ENCODE data around the gene ANKRD40. TPM values are rescaled to one million over a fixed set of nuclear protein-coding genes. Genes with fewer than 3 reads are reported as not detected.

The ANKRD40 gene
- total RNA-seq, 1 experiment from 2014 or later = 33.5 TPM

GRCh38 chr17:50667259-50668024, 40.3 kb downstream of the ANKRD40 start:
- H3K9me3 ChIP-seq (ENCODE audit: insufficient read depth, low read depth) = no peaks in the 10 kb centered on the region
- H3K27ac ChIP-seq = peak overlapping the region; percentile 77
- H3K79me2 ChIP-seq (ENCODE audit: low read depth) = peaks cover 14% of the 10 kb centered on the region; the same call in 1 of the 2 replicates
- H2AFZ ChIP-seq = no peak overlapping the region
- H3K27me3 ChIP-seq (ENCODE audit: insufficient read depth, low read depth) = no peaks in the 10 kb centered on the region
- peaks cover 73% of the 10 kb centered on the region for H3K4me1 ChIP-seq (replicated peaks; ENCODE audit: insufficient read depth)
- no peak for TF ChIP-seq CTCF (conservative IDR thresholded peaks at IDR 0.05)
- no peak for TF ChIP-seq EZH2 (IDR thresholded peaks at IDR 0.05; ENCODE audit: low read depth)
- H3F3A ChIP-seq (ENCODE audit: insufficient read depth, low read depth) = peaks cover 90% of the 10 kb centered on the region
- no peak for DNase-seq
- POLR2A ChIA-PET (ENCODE audit: unreplicated experiment) = no interaction called here
- no peaks in the 10 kb centered on the region for H4K20me1 ChIP-seq (ENCODE audit: insufficient read depth)
- intact Hi-C loops (cut with micrococcal nuclease; ENCODE audit: unreplicated experiment) = no loop called here
- peaks cover 41% of the 10 kb centered on the region for H3K36me3 ChIP-seq (ENCODE audit: low read depth)
- no TSS peak for BruUV-seq (replicated peaks)
- CTCF ChIA-PET = no interaction called here
- H3K4me3 ChIP-seq = no peak overlapping the region
- H3K4me2 ChIP-seq = peak overlapping the region; percentile 51
- H3K9me2 ChIP-seq (ENCODE audit: insufficient read depth) = no peaks in the 10 kb centered on the region

- ChIA-PET CTCF (interaction anchor here (0.6 kb wide), 1 partner anchor 114 kb away, joined by 3 read pairs; no protein-coding TSS in a partner anchor), POLR2A (ENCODE audit: unreplicated experiment) (interaction anchor here (0.7 kb wide), 1 partner anchor 282 kb away, joined by 8 read pairs; no protein-coding TSS in a partner anchor)
- H3F3A ChIP-seq (ENCODE audit: insufficient read depth, low read depth) = peaks cover 90% of the 10 kb centered on the region
- peaks cover 74% of the 10 kb centered on the region for H3K4me1 ChIP-seq (replicated peaks; ENCODE audit: insufficient read depth)
- H3K9me2 ChIP-seq (ENCODE audit: insufficient read depth) = no peaks in the 10 kb centered on the region
- no peaks in the 10 kb centered on the region for H3K27me3 ChIP-seq (ENCODE audit: insufficient read depth, low read depth)
- TF ChIP-seq EZH2 (IDR thresholded peaks at IDR 0.05; ENCODE audit: low read depth) = no peak
- no peak for TF ChIP-seq CTCF (conservative IDR thresholded peaks at IDR 0.05)
- no peak for DNase-seq
- peak overlapping the region; percentile 77 for H3K27ac ChIP-seq
- no peaks in the 10 kb centered on the region for H3K9me3 ChIP-seq (ENCODE audit: insufficient read depth, low read depth)
- intact Hi-C loops (cut with micrococcal nuclease; ENCODE audit: unreplicated experiment) = no loop called here
- H3K79me2 ChIP-seq (ENCODE audit: low read depth) = peaks cover 18% of the 10 kb centered on the region; the same call in 1 of the 2 replicates
- BruUV-seq (replicated peaks) = no TSS peak
- H3K4me3 ChIP-seq = no peak overlapping the region
- no peak overlapping the region for H3K4me2 ChIP-seq
- H4K20me1 ChIP-seq (ENCODE audit: insufficient read depth) = no peaks in the 10 kb centered on the region
- H3K36me3 ChIP-seq (ENCODE audit: low read depth) = peaks cover 33% of the 10 kb centered on the region
- H2AFZ ChIP-seq = no peak overlapping the region
Observed at GRCh38 chr17:50666316-50666715, 41.4 kb downstream of the ANKRD40 start.

- H3K27ac ChIP-seq = no peak overlapping the region
- no peak for DNase-seq
- peaks cover 18% of the 10 kb centered on the region; the same call in 1 of the 2 replicates for H3K79me2 ChIP-seq (ENCODE audit: low read depth)
- H3K4me3 ChIP-seq = no peak overlapping the region
- peaks cover 92% of the 10 kb centered on the region for H3F3A ChIP-seq (ENCODE audit: insufficient read depth, low read depth)
- TF ChIP-seq CTCF (conservative IDR thresholded peaks at IDR 0.05) (no peak), EZH2 (IDR thresholded peaks at IDR 0.05; ENCODE audit: low read depth) (no peak)
- H3K36me3 ChIP-seq (ENCODE audit: low read depth) = peaks cover 35% of the 10 kb centered on the region
- ChIA-PET POLR2A (ENCODE audit: unreplicated experiment) (no interaction called here), CTCF (no interaction called here)
- BruUV-seq (replicated peaks) = no TSS peak
- H3K4me2 ChIP-seq = no peak overlapping the region
- no peak overlapping the region for H2AFZ ChIP-seq
- intact Hi-C loops (cut with micrococcal nuclease; ENCODE audit: unreplicated experiment) = no loop called here
- H3K27me3 ChIP-seq (ENCODE audit: insufficient read depth, low read depth) = no peaks in the 10 kb centered on the region
- no peaks in the 10 kb centered on the region for H3K9me3 ChIP-seq (ENCODE audit: insufficient read depth, low read depth)
- no peaks in the 10 kb centered on the region for H4K20me1 ChIP-seq (ENCODE audit: insufficient read depth)
- H3K9me2 ChIP-seq (ENCODE audit: insufficient read depth) = no peaks in the 10 kb centered on the region
- H3K4me1 ChIP-seq (replicated peaks; ENCODE audit: insufficient read depth) = peaks cover 74% of the 10 kb centered on the region
Observed at GRCh38 chr17:50665838-50666237, 41.9 kb downstream of the ANKRD40 start.

Measured in PC-9 (cell line).